HUES64 (cell line): ENCODE data around the gene VWA5A.

Source experiments
- H3K27ac ChIP-seq: 2 replicates; pipeline ENCODE4 v1.7.0; 2013; ENCODE audit warnings: low read depth, low read length, inconsistent platforms
- H3K27me3 ChIP-seq: 2 replicates; pipeline ENCODE4 v1.6.1; 2013; ENCODE audit warnings: mild to moderate bottlenecking, low read length; ENCODE audit not compliant: insufficient read depth
- H3K36me3 ChIP-seq: 2 replicates; pipeline ENCODE4 v1.6.1; 2013; ENCODE audit warnings: mild to moderate bottlenecking, low read length; ENCODE audit not compliant: insufficient read depth
- H3K4me1 ChIP-seq: 2 replicates; pipeline ENCODE4 v1.6.1; 2013; ENCODE audit warnings: mild to moderate bottlenecking, low read length, moderate library complexity; ENCODE audit not compliant: insufficient read depth
- H3K4me3 ChIP-seq: 2 replicates; pipeline ENCODE4 v1.5.1; 2013; ENCODE audit warnings: mild to moderate bottlenecking, low read length, moderate library complexity
- H3K9ac ChIP-seq: 2 replicates; pipeline ENCODE4 v1.6.1; 2013; ENCODE audit warnings: mild to moderate bottlenecking, low read depth, low read length
- H3K9me3 ChIP-seq: 2 replicates; pipeline ENCODE4 v1.6.1; 2013; ENCODE audit warnings: low read depth, low read length; ENCODE audit not compliant: insufficient read depth
- WGBS: fragments of 150-250, 120-280 bp; methylation state at CpG from one replicate; pipeline ENCODE4 v1.1.7; 2013; ENCODE audit warnings: missing lambda C conversion rate; 5-methylcytosine and 5-hydroxymethylcytosine counted together

VWA5A gene

GRCh38 chr11:124194293-124195188, 79.3 kb downstream of the VWA5A start:
- H3K27me3 ChIP-seq = peaks cover 28% of the 10 kb centered on the region
- H3K9ac ChIP-seq = no peak overlapping the region
- H3K4me3 ChIP-seq = no peak overlapping the region
- no peaks in the 10 kb centered on the region for H3K9me3 ChIP-seq
- no peak overlapping the region for H3K27ac ChIP-seq
- H3K36me3 ChIP-seq = no peaks in the 10 kb centered on the region
- 87% methylated on average over 5 of the region's 6 CpGs for WGBS
- H3K4me1 ChIP-seq = peaks cover 15% of the 10 kb centered on the region

- peaks cover 13% of the 10 kb centered on the region for H3K4me1 ChIP-seq
- H3K36me3 ChIP-seq = no peaks in the 10 kb centered on the region
- no peak overlapping the region for H3K27ac ChIP-seq
- 45% methylated on average over 3 of the region's 4 CpGs for WGBS
- H3K9ac ChIP-seq = no peak overlapping the region
- no peak overlapping the region for H3K4me3 ChIP-seq
- no peaks in the 10 kb centered on the region for H3K9me3 ChIP-seq
- H3K27me3 ChIP-seq = peaks cover 21% of the 10 kb centered on the region
Measured at GRCh38 chr11:124195189-124195734, 80.0 kb downstream of the VWA5A start.
